ENCODE data around the gene EXD1.

DNA sequence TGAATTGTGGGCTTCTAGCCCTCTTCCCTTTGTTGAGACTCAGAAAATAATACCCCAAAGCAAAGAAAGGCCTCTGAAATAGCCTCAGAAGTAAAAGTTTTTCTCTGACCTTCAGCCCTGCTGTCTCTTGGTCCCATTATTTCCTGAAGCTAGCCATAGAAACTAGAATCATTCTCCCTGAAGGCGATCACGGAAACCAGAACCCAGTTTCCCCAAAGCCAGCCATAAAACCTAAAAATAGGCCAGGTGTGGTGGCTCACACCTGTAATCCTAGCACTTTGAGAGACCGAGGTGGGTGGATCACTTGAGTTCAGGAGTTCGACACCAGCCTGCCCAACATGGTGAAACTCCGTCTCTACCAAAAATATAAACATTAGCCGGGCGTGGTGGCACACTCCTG lies 27.2 kb downstream of the EXD1 start:
- TF ChIP-seq, protein P1, sequence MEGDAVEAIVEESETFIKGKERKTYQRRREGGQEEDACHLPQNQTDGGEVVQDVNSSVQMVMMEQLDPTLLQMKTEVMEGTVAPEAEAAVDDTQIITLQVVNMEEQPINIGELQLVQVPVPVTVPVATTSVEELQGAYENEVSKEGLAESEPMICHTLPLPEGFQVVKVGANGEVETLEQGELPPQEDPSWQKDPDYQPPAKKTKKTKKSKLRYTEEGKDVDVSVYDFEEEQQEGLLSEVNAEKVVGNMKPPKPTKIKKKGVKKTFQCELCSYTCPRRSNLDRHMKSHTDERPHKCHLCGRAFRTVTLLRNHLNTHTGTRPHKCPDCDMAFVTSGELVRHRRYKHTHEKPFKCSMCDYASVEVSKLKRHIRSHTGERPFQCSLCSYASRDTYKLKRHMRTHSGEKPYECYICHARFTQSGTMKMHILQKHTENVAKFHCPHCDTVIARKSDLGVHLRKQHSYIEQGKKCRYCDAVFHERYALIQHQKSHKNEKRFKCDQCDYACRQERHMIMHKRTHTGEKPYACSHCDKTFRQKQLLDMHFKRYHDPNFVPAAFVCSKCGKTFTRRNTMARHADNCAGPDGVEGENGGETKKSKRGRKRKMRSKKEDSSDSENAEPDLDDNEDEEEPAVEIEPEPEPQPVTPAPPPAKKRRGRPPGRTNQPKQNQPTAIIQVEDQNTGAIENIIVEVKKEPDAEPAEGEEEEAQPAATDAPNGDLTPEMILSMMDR (IDR thresholded peaks at IDR 0.05; ENCODE audit: low read length), result no peak
- no peak for TF ChIP-seq EZH2 (IDR thresholded peaks at IDR 0.05; ENCODE audit: borderline replicate concordance, low read length)

Data from OCI-LY1 (cell line).